Measurements from ENCODE around the gene GRID2IP. TPM values are rescaled to one million over a fixed set of nuclear protein-coding genes. Genes with fewer than 3 reads are reported as not detected.

Gene GRID2IP
- total RNA-seq, 1 donor from 2014 or later: 0.43 TPM

DNA sequence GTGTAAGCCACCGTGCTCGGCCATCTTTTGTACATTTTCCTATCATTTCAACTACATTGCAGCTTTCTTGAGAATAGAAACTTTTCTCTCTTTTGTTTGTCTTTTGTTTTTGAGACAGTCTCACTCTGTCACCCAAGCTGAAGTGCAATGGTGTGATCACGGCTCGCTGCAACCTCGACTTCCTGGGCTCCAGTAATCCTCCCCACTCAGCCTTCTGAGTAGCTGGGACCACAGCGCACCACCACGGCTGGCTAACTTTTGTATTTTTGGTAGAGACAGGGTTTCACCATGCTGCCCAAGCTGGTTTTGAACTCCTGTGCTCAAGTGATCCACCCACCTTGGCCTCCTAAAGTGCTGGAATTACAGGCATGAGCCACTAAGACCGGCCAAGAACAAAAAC, 72.2 kb downstream of the GRID2IP start:
- Mint-ChIP-seq H3K4me3 (no peak overlapping the region), H3K27ac (no peak overlapping the region), H3K9me3 (no peaks in the 10 kb centered on the region), H3K27me3 (no peaks in the 10 kb centered on the region), H3K36me3 (peaks cover 8% of the 10 kb centered on the region), H3K4me1 (ENCODE audit: unreplicated experiment) (peaks cover 42% of the 10 kb centered on the region)
- no peak for DNase-seq (ENCODE audit: extremely low spot score, unreplicated experiment)
- TF ChIP-seq, protein P1, sequence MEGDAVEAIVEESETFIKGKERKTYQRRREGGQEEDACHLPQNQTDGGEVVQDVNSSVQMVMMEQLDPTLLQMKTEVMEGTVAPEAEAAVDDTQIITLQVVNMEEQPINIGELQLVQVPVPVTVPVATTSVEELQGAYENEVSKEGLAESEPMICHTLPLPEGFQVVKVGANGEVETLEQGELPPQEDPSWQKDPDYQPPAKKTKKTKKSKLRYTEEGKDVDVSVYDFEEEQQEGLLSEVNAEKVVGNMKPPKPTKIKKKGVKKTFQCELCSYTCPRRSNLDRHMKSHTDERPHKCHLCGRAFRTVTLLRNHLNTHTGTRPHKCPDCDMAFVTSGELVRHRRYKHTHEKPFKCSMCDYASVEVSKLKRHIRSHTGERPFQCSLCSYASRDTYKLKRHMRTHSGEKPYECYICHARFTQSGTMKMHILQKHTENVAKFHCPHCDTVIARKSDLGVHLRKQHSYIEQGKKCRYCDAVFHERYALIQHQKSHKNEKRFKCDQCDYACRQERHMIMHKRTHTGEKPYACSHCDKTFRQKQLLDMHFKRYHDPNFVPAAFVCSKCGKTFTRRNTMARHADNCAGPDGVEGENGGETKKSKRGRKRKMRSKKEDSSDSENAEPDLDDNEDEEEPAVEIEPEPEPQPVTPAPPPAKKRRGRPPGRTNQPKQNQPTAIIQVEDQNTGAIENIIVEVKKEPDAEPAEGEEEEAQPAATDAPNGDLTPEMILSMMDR (conservative IDR thresholded peaks at IDR 0.05): no peak

DNA sequence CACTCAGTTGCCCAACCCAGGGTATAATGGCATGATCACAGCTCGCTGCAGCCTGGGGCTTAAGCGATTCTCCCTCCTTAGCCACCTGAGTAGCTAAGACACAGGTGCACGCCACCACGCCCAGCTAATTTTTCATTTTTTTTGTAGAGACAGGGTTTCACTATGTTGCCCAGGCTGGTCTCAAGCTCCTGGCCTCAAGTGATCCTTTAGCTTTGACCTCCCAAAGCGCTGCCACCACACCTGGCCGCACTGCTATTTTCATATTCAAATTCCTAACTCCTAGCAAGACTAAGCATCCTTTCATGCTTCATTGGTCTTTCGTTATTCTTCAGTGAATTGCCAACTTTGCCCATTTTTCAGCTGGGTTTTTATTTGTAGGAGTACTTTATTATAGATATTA, 73.1 kb downstream of the GRID2IP start:
- DNase-seq (ENCODE audit: extremely low spot score, unreplicated experiment): no peak
- peak overlapping the region; percentile 8 for H3K27ac Mint-ChIP-seq
- H3K4me1 Mint-ChIP-seq (ENCODE audit: unreplicated experiment): peaks cover 42% of the 10 kb centered on the region
- H3K36me3 Mint-ChIP-seq: peaks cover 8% of the 10 kb centered on the region
- H3K4me3 Mint-ChIP-seq: no peak overlapping the region
- H3K27me3 Mint-ChIP-seq: no peaks in the 10 kb centered on the region
- H3K9me3 Mint-ChIP-seq: no peaks in the 10 kb centered on the region
- TF ChIP-seq, protein P1 (conservative IDR thresholded peaks at IDR 0.05): no peak

DNA sequence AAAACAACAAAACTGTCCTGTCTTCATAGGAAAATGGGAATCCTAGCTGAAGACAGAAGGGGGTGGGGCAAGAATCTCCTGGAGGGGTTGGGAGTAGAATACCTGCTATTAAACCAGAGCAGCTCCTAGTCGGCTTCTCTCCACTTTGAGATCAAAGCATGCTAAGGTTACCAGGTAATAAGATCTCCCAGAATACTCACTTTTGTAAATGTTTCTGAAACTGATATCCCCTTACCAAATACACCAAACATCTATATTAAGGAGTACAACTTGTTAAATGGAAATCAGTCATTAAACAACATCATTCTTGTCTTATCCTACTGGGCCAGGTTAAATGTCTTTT, 74.0 kb downstream of the GRID2IP start:
- no peaks in the 10 kb centered on the region for H3K27me3 Mint-ChIP-seq
- DNase-seq (ENCODE audit: extremely low spot score, unreplicated experiment): no peak
- H3K4me1 Mint-ChIP-seq (ENCODE audit: unreplicated experiment): peaks cover 42% of the 10 kb centered on the region
- TF ChIP-seq, protein P1 (conservative IDR thresholded peaks at IDR 0.05): no peak
- H3K4me3 Mint-ChIP-seq: no peak overlapping the region
- peaks cover 8% of the 10 kb centered on the region for H3K36me3 Mint-ChIP-seq
- H3K9me3 Mint-ChIP-seq: no peaks in the 10 kb centered on the region
- H3K27ac Mint-ChIP-seq: no peak overlapping the region

DNA sequence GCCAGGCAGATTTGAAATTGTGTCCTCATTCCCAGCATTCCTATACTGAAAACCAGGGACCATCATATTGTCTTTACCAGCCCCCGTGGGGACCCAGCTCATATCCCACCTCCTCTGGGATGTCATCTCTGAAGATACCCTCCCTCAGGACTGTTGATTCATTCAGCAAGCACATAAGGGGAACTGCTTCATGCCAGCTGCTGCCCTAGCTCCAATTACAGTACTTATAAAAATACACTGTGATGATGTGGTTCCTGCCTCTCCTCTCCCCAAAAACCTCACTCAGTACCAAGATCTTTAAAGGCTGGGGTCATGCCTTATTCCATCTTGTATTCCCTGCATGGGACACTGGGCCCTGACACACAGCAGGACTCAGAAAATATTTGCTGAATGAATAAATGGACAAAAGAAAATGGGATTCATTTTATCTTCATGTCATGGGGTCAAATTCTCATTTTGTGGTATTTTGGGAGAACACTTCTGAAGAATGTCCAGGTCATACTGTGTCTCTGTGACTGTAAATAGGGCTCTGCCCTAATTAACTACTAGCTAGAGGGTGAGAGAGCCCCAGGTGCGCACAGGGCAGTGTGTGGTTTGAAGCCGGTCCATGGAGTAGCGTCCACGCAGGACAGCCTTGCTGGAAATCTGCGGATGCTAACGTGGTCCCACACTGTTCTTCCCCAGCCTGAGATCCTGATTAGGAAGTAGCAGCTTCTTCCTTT, 74.5 kb downstream of the GRID2IP start:
- TF ChIP-seq, protein P1 (conservative IDR thresholded peaks at IDR 0.05): no peak
- Mint-ChIP-seq H3K27me3 (no peaks in the 10 kb centered on the region), H3K27ac (peak overlapping the region; percentile 49), H3K4me1 (ENCODE audit: unreplicated experiment) (peaks cover 42% of the 10 kb centered on the region), H3K36me3 (peaks cover 13% of the 10 kb centered on the region), H3K9me3 (no peaks in the 10 kb centered on the region), H3K4me3 (no peak overlapping the region)
- DNase-seq (ENCODE audit: extremely low spot score, unreplicated experiment): no peak

DNA sequence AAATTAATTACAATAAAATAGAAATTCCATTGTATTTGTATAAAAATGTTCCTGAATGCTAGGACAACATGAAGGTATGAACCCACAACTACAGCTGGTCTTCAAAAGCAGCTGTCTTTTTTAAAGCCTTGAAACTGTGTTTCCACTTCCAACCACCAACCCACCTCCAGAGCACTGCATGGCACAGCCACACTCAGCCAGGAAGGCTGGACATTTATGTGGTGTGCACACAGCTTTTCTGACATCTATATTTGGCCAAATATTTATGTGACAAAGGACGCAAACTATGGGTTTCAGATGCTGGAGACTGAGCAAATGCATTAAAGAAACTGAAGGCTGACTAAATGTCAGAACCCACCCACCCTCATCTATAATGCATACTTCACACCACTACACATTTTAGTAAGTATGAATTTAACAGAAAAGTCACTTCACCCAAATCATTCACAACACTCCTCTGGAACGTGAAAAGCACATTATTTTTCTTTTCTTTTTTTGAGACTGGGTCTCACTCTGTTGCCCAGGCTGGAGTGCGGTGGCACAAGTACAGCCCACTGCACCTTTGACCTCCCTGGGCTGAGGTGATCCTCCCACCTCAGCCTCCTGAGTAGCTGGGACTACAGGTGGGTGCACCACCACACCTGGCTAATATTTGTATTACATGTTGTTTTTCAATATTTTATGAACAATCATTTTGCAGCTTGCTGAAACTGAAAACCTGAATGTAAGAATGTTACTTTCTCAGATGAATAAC, 75.7 kb downstream of the GRID2IP start:
- DNase-seq (ENCODE audit: extremely low spot score, unreplicated experiment): no peak
- TF ChIP-seq, protein P1 (conservative IDR thresholded peaks at IDR 0.05): no peak
- peak overlapping the region; percentile 49 for H3K27ac Mint-ChIP-seq
- no peaks in the 10 kb centered on the region for H3K27me3 Mint-ChIP-seq
- H3K9me3 Mint-ChIP-seq: no peaks in the 10 kb centered on the region
- peaks cover 16% of the 10 kb centered on the region for H3K36me3 Mint-ChIP-seq
- peaks cover 38% of the 10 kb centered on the region for H3K4me1 Mint-ChIP-seq (ENCODE audit: unreplicated experiment)
- no peak overlapping the region for H3K4me3 Mint-ChIP-seq

All from type B pancreatic cell (in vitro differentiated cells).